Duodenal mucosa (tissue), 2 donors: Measurements from ENCODE around the gene HLA-DRB5.
A peak's percentile ranks its signal among the peaks of the same experiment; 100 is the strongest.
"Not testable (repeated sequence)": the region's sequence is repeated elsewhere in the genome, so short reads cannot be mapped to it uniquely, and the experiment has no call there.

Source experiments
- H3K27ac ChIP-seq: one replicate; pipeline ENCODE4 v1.7.0; 2013; ENCODE audit warnings: low read depth, low read length
- H3K27me3 ChIP-seq, 2 donors: one replicate each; pipeline ENCODE4 v1.7.0; 2013; ENCODE audit warnings: low read length in 2 of 2, control low read depth in 1 of 2; ENCODE audit not compliant: insufficient read depth in 2 of 2, control insufficient read depth in 1 of 2
- H3K36me3 ChIP-seq, 2 donors: one replicate each; pipeline ENCODE4 v1.7.0; 2013; ENCODE audit warnings: low read length in 2 of 2, control low read depth in 1 of 2; ENCODE audit not compliant: insufficient read depth in 2 of 2, control insufficient read depth in 1 of 2
- H3K4me1 ChIP-seq, 2 donors: one replicate each; pipeline ENCODE4 v1.7.0; 2013; ENCODE audit warnings: low read length in 2 of 2, control low read depth in 1 of 2; ENCODE audit not compliant: insufficient read depth in 2 of 2, control insufficient read depth in 1 of 2
- H3K4me3 ChIP-seq, 2 donors: one replicate each; pipeline ENCODE4 v1.7.0; 2013; ENCODE audit warnings: low read length in 2 of 2, low read depth in 1 of 2
- H3K9ac ChIP-seq, 2 donors: one replicate each; pipeline ENCODE4 v1.7.0; 2013; ENCODE audit warnings: low read length in 2 of 2, low read depth in 1 of 2
- H3K9me3 ChIP-seq, 2 donors: one replicate each; pipeline ENCODE4 v1.7.0; 2013; ENCODE audit warnings: low read length in 2 of 2, control low read depth in 1 of 2; ENCODE audit not compliant: control insufficient read depth in 1 of 2

Gene HLA-DRB5

GRCh38 chr6:32517654-32518445 lies 12.2 kb downstream of the HLA-DRB5 start:
- no peak overlapping the region for H3K4me3 ChIP-seq
- H3K36me3 ChIP-seq, result no peaks in the 10 kb centered on the region
- H3K27ac ChIP-seq, result no peak overlapping the region
- no peak overlapping the region for H3K9ac ChIP-seq
- H3K27me3 ChIP-seq, result no peaks in the 10 kb centered on the region
- no peaks in the 10 kb centered on the region for H3K4me1 ChIP-seq
- no peaks in the 10 kb centered on the region for H3K9me3 ChIP-seq

GRCh38 chr6:32501016-32501415 lies 29.1 kb downstream of the HLA-DRB5 start:
- H3K36me3 ChIP-seq, result no peaks in the 10 kb centered on the region
- H3K9ac ChIP-seq, result no peak overlapping the region
- H3K27me3 ChIP-seq, result no peaks in the 10 kb centered on the region
- no peak overlapping the region for H3K27ac ChIP-seq
- H3K9me3 ChIP-seq, result no peaks in the 10 kb centered on the region
- no peak overlapping the region for H3K4me3 ChIP-seq
- no peaks in the 10 kb centered on the region for H3K4me1 ChIP-seq

- H3K4me1 ChIP-seq, result no peaks in the 10 kb centered on the region
- H3K36me3 ChIP-seq, result no peaks in the 10 kb centered on the region
- H3K9ac ChIP-seq, result no peak overlapping the region
- H3K27ac ChIP-seq, result no peak overlapping the region
- no peaks in the 10 kb centered on the region for H3K9me3 ChIP-seq
- no peaks in the 10 kb centered on the region for H3K27me3 ChIP-seq
- no peak overlapping the region for H3K4me3 ChIP-seq
Measured at GRCh38 chr6:32492351-32492750, 37.7 kb downstream of the HLA-DRB5 start.

GRCh38 chr6:32491700-32492099 lies 38.4 kb downstream of the HLA-DRB5 start:
- H3K36me3 ChIP-seq, result no peaks in the 10 kb centered on the region
- no peaks in the 10 kb centered on the region for H3K4me1 ChIP-seq
- no peak overlapping the region for H3K9ac ChIP-seq
- no peak overlapping the region for H3K27ac ChIP-seq
- H3K9me3 ChIP-seq, result no peaks in the 10 kb centered on the region
- no peak overlapping the region for H3K4me3 ChIP-seq
- no peaks in the 10 kb centered on the region for H3K27me3 ChIP-seq

GRCh38 chr6:32488083-32488482 lies 42.0 kb downstream of the HLA-DRB5 start:
- Histone ChIP-seq H3K4me1 (no peaks in the 10 kb centered on the region), H3K36me3 (no peaks in the 10 kb centered on the region), H3K9ac (no peak overlapping the region), H3K4me3 (no peak overlapping the region), H3K9me3 (no peaks in the 10 kb centered on the region), H3K27ac (no peak overlapping the region), H3K27me3 (no peaks in the 10 kb centered on the region)

DNA sequence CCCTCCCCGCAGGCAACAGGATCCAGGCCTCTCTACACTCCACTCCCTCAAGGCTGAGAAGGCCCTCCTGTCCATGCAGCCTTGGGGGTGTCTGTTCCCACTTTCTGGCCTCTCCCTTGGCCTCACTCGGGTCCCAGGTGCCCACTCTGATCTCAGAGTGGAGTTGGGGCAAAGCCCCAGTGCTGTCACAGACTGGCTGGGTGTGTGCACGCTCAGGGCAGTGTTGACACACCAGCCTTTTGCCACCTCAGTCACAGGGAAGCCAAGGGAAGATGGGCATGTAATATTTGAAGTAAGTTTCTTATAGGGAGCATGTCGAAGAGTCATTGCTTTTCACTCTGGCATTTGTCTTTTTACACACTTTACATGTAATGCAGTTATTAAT lies 45.5 kb downstream of the HLA-DRB5 start:
- Histone ChIP-seq H3K27ac (no peak overlapping the region), H3K27me3 (no peaks in the 10 kb centered on the region)

GRCh38 chr6:32483968-32484613 lies 46.0 kb downstream of the HLA-DRB5 start:
- H3K9ac ChIP-seq, result no peak overlapping the region

More for the DNA sequence above, 45.5 kb downstream of the HLA-DRB5 start:
- Histone ChIP-seq H3K36me3 (no peaks in the 10 kb centered on the region), H3K4me3 (no peak overlapping the region), H3K9me3 (no peaks in the 10 kb centered on the region), H3K9ac (no peak overlapping the region), H3K4me1 (no peaks in the 10 kb centered on the region)

GRCh38 chr6:32475392-32476206 lies 54.5 kb downstream of the HLA-DRB5 start:
- Histone ChIP-seq H3K9ac (no peak overlapping the region), H3K36me3 (no peaks in the 10 kb centered on the region), H3K9me3 (no peaks in the 10 kb centered on the region), H3K27me3 (no peaks in the 10 kb centered on the region), H3K4me3 (no peak overlapping the region), H3K4me1 (peaks cover 5 to 10% of the 10 kb centered on the region in 2 donors), H3K27ac (no peak overlapping the region)

More at GRCh38 chr6:32483968-32484613, 46.0 kb downstream of the HLA-DRB5 start:
- H3K9me3 ChIP-seq, result no peaks in the 10 kb centered on the region
- H3K27me3 ChIP-seq, result no peaks in the 10 kb centered on the region
- H3K36me3 ChIP-seq, result no peaks in the 10 kb centered on the region
- no peak overlapping the region for H3K27ac ChIP-seq
- no peaks in the 10 kb centered on the region for H3K4me1 ChIP-seq
- no peak overlapping the region for H3K4me3 ChIP-seq

DNA sequence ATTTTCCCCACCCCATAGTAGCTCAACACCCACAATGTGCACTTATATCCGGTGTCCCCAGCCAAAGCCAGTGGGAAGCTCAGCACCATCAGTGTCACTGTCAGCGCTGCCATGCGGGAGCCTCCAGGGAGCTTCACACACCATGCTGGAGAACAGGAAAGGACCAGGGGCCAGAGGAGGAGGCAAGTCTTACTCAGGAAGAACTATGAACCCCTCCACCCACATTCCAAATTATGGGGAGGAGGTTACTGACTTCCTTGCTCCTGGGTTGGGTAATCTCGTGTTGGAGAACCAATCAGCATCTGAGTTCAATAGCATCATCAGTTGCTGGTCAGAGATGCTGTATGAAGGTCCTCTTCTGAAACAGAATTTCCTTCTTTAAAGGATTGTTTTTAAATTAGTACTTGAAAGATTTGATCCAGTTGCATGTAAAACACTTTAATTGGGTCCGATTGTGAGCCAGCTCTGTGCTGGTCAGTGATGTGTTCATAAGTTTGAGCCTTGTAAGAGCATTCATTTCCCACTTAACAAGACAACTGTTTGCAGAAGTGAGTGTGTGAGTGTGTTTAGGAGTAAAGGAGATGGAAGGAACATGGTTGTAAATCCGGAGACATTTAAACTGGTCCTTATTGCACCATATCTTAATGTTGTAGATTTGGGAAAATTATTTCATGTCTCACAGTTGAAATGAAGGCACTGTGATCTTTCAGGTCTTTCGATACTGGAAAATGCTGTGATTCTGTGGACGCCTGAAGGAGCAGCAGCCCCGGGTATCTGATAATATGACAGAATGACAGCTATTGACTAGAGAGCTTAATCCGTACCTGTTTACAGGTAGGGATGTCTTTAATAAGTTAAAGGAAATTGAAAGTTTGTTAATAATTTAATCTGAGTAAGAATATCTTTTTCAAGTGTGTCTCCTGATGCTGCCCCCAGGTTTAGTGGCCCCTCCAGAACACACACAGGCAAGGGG lies 56.4 kb downstream of the HLA-DRB5 start:
- H3K27ac ChIP-seq, result peak overlapping the region; percentile 61
- not testable (repeated sequence) for H3K36me3 ChIP-seq, H3K9me3 ChIP-seq, H3K9ac ChIP-seq, H3K4me3 ChIP-seq, H3K4me1 ChIP-seq, H3K27me3 ChIP-seq
